A673 (cell line): ENCODE results near the gene HAUS6.

Experiments used
- CTCF ChIP-seq: fragments of 300-800, 200-600 bp; sonication (generic); conservative IDR thresholded peaks from 2 replicates; pipeline ENCODE4 v1.5.1; 2017; ENCODE audit warnings: low read depth, mild to moderate bottlenecking, antibody characterized with exemption, low read length, moderate library complexity, mixed read lengths
- EZH2 ChIP-seq: fragments of 200-600 bp; sonication (generic); IDR thresholded peaks from 2 replicates; pipeline ENCODE4 v1.6.1; 2017; ENCODE audit warnings: borderline replicate concordance, low read depth, mild to moderate bottlenecking, mixed read lengths, antibody characterized with exemption, low read length; ENCODE audit not compliant: poor library complexity, severe bottlenecking

GRCh38 chr9:19120877-19121276 is 18.2 kb upstream of the HAUS6 start:
- TF ChIP-seq CTCF (no peak), EZH2 (no peak)
